Stimulated activated CD4-positive, alpha-beta T cell treated with anti-CD3 and anti-CD28 coated beads, Interleukin-4, amount 100 ng/mL, for 24 hours (primary cell): ENCODE data around the gene CXCR5.

ENCODE experiments used
- DNase-seq: peaks from one replicate; pipeline ENCODE4 v3.0.0-alpha.2; 2020

Gene CXCR5

DNA sequence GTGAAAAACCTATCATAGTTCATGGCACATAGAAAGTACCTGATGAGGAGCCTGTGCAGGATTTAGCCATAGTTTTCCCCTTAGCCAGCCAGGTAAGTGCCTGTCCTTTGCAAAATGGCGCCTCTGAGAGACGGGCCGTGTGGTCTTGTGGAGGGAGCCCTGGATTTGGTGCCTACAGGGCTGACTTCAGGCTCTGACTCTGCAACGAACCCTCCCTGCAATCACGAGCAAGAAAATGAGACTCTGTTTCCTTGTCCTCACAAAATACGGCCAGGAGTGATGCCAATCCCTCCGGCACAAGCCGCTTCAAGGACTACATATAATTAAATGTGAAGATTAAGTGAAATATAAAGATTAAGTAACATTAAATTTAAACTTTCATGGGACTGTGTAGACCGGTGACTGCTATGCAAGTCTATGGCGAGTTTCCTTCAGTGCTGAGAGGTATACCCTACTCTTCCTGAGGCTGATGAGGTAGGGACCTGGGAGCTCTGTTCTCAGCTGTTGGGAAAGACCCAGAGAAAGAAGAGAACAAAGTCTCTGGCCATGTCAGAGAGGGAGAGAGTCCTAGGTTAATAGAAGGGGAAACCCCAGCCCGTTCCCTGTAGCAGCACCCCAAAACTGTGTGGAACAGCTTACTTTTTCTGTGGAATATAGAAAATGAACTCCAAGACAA is 6.1 kb upstream of the CXCR5 start:
- no peak for DNase-seq

DNA sequence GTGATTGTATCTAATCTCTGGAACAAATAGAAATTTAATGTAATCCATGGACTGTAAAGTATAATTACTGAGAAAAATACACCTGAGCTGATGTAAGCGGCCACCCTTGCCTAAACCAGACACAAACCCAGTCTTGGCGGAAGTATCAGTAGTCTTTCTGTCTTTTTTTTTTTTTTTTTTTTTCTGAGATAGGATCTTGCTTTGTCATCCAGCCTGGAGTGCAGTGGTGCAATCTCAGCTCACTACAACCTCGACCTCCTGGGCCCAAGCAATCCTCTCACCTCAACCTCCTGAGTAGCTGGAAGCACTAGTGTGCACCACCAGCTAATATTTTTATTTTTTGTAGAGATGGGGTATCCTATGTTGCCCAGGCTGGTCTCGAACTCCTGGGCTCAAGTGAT is 5.5 kb upstream of the CXCR5 start:
- DNase-seq, result no peak

DNA sequence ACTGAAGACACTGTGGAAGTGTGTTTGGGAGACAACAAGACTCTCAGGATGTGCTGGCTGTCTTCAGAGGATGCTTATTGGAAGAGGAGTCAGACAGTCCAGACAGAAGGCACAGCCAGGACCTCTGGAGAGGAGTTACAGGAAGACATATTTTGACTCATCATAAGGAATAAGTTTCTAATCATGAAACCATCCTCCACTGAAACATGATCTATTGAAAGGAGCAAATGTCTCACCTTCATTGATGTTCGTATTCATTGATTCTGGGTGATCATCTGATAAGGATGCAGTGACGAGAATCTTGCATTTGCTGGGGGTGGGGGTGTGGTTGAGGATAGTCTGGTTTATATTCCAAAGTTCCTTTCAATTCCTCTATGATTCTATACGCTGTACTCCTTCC is 2.5 kb upstream of the CXCR5 start:
- no peak for DNase-seq

DNA sequence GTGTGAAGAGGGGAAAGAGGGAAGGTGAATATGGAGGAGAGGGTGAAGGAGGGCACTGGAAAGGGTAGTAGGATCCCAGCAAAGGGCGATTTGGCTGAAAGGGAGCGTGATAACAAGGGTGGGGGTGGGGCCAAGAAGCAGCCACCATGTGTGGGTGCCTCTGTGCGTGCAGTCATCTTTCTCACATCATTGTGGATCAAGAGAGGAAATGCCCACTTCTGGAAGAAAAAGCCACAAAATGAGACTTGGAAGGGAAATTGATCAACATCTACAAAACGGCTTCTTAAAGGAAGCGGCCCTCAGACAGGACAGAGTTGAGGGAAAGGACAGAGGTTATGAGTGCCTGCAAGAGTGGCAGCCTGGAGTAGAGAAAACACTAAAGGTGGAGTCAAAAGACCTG is 1.2 kb upstream of the CXCR5 start:
- DNase-seq, result peak; percentile 43

DNA sequence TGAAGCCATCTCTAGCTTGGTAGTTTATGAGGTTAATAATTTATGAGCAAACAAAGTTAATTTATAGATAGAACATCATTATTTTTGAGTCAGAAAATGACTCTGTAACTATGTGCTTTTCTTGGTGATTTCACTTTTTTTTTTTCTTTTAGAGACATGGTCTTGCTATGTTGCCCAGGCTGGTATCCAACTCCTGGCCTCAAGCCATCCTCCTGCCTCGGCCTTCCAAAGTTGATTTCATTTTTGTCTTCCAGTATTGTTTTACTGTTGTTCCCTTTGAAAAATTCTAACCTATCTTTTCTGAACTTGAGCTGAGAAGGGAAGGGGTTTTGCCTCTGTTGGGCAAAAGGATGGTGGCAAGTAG is 706 bp upstream of the CXCR5 start:
- DNase-seq, result no peak

DNA sequence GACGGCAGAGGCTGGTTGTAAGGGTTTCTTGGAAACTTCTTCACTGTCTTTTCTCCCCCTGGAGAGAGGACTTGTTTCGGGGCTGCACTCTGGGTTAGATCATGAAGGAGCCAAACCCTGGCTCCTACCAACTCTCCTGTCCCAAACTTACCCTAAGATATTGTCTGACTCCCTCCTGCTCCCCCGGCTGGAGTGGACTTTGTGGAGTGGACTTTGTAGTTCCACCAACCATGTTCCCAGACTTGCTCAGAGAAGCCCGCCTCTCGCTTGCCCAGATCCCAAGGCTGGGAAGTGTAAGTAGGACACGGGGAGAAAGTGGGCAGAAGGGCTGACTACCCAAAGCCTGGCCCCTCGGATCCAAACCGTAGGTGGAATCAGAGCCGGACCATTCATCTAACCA is 1.2 kb downstream of the CXCR5 start:
- no peak for DNase-seq

DNA sequence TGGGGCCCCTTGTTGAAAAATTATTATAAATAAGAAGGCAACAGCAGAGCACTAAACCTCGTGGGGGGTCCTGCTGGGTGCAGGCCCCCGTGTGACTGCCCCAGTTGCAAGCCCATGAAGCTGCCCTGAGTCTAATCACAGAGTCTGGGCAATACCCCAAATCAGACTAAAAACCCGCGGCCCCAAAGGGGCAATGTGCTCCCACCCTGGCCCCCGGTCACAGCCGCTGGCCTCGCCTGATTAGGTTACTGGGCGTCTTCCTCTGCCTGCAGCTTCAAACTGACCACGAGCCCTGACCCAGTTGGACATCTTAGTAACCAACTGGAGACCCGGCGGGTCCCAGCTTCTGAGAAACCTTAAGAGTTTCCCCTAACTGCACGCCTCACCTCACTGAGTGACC is 1.6 kb downstream of the CXCR5 start:
- DNase-seq, result no peak

DNA sequence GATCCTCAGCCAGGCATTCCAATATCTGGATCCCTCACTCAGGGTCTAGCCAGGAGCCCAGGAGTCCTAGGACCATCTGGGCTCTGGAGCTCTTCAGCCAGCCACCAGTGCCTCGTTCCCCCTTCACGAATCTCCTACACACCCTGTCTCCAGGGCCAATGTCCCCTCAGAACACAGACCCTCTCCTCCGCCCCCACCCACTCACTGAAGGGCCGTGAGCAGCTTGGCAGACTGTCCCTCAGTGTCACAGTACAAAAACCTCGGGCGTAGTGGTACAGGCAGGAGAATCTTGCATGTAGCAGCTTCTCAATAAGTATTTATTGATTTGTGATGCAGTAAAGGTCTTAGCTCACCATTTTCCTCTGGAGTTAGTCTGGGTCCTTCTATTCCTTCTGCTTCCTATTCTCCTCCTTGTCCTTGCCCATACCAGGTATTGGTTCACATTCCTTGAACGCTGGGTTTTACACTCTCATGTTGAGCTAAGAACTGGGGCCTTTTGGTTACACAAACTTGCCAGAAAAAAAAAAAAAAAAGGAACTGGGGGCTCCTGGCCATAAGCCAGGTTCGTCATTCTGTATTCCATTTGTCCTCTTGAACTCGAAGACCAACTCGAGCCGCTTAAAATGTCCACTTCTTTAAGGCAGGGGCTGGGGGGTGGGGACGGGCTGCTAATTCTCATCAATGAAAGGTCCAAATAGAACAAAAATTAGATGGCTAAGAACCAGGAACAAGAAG is 2.3 kb downstream of the CXCR5 start:
- no peak for DNase-seq

DNA sequence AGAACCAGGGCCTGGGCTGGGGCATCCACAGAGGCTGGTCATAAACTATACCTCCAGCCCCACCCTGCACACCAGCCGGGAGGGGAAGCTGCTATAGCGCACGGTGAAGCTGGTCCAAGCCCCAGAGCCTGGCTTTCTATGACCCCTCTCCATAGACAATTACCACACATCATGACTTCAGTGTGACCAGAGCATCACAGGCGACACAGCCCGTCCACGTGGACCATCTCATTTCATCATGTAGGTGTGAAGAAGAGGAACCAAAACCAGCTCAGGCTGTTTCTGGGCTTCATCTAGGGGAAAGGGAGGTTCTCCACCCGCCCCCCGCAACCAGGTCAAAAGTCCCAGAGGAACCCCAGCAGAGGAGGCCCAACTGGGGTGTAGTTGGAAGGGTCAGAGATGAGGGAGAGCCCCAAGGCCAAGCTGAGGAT is 3.0 kb downstream of the CXCR5 start:
- no peak for DNase-seq

DNA sequence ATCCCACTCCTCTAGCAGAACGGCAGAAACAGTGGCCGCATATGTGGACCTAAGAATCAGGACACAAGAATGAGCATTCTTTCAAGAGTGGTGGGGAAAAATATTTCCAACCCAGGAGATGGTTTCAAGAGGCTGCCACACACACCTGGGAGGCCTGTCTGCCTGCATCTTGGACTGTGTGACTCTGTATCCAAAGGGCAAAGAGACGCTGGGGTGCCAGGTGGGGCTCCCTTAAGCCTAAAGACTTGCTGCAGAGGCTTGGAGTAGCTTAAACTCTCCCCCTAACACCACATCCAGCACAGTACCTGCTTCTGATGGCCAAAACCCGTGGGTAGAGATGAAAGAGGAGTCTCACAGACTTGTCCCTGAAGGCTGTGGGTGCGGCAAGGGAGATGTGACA is 3.5 kb downstream of the CXCR5 start:
- DNase-seq, result no peak

DNA sequence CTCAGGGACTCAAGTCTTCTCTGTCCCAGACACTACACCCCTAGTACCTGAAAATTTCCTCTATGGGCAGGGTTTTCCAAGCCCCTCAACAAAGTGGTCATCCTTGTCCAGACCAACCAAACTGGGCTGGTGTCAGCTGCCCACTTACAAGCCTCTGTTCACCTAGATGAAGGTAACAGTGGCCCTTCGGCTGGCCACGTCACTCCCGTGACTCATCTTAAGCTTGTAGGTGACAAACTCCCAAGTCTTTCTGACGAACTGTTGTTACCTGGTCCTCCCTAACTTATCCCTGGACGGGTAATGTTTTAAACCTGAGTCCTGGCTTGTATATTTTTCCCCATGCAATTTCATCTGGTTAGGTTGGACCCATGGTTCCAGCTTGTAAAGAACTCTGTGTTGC is 4.7 kb downstream of the CXCR5 start:
- DNase-seq, result no peak

DNA sequence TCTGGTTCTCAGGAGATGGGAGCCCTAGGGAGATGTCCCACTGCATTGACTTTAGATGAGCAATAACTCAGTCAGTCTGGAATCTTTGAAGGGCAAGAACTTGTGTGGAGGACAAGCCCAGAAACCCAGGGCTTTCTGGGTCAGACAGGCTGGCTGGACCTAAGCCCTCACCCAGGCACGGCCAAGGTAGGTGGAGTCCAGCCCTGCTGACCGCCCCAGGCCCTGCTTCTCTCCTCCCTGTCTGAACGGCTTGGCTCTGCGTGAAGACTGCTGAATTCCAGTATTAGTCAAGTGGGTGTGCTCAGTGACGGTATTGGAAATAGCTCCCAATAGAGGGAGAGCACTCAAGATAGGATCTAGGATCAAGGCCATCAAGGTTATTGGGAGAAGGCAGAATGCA is 6.1 kb downstream of the CXCR5 start:
- no peak for DNase-seq

DNA sequence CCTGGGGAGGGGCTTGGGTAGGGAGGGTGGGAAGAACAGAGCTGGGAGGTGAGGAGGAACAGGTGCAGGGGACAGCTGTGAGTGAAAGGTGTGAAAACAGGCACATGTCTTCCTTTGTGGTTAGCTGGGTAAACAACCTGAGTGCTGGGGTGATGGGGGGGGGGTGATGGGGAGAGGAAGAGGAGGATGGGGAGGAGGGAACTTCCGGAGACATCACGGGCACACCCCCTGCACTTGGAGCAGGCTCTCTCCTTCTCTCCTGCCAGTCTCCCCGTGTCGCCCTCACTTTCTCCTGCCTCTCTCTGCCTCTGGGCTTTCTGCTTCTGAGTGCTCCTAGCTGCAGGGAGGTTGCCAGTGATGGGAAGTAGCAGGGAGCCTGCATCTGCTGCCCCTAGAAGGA is 8.8 kb downstream of the CXCR5 start:
- DNase-seq, result peak; percentile 39

DNA sequence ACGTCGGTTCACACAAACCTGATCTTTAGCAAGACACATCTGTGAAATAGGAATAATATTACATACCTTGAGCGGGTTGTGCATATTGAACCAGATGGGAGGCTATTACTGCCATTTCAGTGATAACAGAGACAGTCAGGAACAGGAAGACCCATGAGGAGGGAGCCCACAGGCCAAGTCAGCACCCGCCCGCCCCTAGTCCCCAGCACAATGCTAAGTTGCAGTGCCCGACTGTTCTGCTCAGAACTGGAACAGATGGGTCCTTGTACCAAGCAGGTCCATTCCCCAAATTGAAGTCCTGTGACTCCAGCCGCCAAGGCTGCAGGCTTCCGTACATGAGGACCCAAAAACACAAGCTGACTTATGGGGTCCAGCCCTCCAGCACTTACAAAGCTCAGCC is 9.3 kb downstream of the CXCR5 start:
- no peak for DNase-seq

DNA sequence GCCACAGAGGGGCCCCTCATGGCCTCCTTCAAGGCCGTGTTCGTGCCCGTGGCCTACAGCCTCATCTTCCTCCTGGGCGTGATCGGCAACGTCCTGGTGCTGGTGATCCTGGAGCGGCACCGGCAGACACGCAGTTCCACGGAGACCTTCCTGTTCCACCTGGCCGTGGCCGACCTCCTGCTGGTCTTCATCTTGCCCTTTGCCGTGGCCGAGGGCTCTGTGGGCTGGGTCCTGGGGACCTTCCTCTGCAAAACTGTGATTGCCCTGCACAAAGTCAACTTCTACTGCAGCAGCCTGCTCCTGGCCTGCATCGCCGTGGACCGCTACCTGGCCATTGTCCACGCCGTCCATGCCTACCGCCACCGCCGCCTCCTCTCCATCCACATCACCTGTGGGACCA is 10.0 kb downstream of the CXCR5 start:
- DNase-seq, result no peak

DNA sequence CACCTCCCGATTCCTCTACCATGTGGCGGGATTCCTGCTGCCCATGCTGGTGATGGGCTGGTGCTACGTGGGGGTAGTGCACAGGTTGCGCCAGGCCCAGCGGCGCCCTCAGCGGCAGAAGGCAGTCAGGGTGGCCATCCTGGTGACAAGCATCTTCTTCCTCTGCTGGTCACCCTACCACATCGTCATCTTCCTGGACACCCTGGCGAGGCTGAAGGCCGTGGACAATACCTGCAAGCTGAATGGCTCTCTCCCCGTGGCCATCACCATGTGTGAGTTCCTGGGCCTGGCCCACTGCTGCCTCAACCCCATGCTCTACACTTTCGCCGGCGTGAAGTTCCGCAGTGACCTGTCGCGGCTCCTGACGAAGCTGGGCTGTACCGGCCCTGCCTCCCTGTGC is 10.5 kb downstream of the CXCR5 start:
- DNase-seq, result no peak

DNA sequence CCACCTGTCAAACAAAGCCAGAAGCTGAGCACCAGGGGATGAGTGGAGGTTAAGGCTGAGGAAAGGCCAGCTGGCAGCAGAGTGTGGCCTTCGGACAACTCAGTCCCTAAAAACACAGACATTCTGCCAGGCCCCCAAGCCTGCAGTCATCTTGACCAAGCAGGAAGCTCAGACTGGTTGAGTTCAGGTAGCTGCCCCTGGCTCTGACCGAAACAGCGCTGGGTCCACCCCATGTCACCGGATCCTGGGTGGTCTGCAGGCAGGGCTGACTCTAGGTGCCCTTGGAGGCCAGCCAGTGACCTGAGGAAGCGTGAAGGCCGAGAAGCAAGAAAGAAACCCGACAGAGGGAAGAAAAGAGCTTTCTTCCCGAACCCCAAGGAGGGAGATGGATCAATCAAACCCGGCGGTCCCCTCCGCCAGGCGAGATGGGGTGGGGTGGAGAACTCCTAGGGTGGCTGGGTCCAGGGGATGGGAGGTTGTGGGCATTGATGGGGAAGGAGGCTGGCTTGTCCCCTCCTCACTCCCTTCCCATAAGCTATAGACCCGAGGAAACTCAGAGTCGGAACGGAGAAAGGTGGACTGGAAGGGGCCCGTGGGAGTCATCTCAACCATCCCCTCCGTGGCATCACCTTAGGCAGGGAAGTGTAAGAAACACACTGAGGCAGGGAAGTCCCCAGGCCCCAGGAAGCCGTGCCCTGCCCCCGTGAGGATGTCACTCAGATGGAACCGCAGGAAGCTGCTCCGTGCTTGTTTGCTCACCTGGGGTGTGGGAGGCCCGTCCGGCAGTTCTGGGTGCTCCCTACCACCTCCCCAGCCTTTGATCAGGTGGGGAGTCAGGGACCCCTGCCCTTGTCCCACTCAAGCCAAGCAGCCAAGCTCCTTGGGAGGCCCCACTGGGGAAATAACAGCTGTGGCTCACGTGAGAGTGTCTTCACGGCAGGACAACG is 11.7 kb downstream of the CXCR5 start:
- DNase-seq, result peak; percentile 70

DNA sequence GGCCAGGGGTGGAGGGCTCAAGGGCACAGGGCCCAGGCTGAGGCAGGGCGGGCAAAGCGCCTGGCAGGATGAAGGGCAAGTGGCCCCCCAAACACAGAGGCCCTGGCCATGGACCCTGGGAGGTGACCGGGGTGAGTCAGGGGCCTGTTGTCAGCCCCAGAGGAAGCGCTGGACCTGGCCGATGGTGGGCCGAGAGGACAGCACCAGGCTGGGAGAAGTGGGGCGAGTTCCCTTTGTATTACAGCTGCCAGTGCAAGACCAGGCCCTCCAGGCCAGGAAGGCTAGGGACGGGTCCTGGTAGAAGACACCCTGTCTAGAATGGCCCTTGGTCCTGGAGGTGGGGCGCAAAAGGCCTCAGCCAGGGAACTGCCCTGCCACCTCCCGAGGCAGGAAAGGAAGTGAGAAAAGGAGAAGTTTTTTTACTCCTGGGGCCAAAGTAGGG is 12.8 kb downstream of the CXCR5 start:
- DNase-seq, result no peak

DNA sequence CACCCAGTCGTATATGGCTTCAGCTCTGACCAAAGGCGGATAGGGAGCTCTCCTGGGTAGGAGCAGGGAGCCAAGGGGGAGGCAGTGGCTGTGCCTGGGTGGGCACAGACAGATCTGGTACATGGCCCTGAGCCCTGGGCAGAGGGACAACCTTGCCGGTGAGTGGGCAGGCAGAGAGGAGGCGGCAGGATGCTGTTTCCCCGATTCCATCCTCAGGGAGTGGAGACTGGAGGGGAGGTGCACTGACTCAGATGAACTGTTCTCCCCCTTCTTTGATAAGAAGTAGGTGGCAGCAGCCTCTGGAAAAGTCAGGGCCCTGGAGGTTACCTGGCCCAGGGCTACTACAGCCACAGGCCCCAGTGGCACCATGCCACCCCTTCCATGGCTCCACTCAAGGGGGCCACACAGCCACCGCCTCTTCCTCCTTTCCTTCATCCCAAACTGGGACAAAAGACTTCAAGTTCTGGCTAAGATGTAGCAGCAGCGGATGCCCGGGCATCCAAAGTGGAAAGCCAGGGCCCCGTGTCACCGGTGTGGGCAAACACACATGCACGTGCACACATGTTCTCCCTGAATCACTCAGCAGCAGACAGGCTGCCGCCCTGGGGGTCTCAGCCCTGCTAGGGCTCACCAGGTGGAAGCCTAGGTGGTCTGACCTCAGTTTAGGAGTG is 13.4 kb downstream of the CXCR5 start:
- DNase-seq, result no peak

DNA sequence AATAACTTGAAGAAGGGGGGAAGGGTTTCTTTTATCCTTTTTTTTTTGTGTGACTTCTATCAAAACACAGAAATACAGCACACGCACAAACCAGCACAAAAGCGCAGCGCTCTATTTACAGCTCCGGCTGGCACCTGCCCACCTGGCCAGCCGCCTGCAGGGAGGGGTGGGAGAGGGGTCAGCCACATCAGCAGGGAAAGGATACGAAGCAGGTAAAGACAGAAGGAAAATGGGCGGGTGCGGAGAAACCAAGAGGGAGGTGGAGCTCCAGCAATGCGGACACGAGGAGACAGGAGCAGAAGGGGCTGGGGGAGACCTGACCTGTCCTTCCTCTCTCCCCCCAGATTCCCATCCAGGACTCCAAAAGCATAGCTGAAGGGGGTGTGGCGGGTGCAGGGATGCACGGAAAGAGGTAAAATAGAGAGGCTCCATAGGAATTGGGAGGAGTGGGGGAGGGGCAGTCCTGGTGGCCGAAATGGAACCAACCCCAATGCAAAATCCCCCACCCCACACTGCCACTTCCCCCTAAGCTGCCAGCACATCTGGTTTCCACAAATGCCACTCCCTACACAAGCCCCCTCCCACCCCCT is 14.1 kb downstream of the CXCR5 start:
- DNase-seq, result no peak

DNA sequence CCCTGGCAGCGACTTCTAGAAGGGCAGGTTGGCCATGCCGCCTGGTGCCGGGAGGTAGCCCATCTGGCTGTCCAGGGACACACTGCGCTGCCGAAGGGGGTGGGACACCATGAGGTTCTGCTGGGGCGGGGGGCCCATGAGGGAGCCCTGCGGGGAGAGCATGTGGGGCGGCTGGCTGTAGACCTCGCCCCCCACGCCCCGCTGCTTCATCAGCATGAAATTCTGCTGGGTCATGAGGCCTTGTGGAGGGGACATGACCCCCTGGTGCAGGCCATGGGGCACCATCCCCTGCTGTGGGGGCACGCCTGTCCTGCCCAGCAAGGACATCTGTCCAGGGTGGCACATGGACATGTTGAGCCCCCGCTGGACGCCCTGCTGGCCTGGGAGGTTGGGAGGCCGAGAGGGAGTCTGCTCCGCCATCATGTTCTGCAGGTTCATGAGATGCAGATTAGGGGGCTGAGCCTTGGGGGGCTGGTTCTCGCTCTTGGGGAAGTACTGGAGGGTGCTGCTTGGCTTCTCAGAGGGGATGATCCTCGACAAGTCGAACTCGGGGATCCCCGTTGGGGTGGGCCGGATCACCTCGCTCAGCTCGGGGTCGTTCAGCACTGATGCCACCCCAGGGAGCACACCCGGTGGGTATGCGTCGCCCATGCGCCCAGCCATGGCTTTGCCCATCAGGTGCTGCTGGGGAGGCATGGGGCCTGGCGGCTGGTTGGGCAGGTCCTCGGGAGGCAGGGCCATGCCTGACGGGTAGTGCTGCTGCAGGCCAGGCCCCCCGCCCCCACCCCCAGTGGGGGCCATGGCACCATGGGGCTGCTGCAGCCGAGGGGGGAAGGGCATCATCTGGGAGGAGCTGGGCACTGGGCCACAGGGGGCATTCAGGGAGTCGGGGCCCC is 15.0 kb downstream of the CXCR5 start:
- no peak for DNase-seq

DNA sequence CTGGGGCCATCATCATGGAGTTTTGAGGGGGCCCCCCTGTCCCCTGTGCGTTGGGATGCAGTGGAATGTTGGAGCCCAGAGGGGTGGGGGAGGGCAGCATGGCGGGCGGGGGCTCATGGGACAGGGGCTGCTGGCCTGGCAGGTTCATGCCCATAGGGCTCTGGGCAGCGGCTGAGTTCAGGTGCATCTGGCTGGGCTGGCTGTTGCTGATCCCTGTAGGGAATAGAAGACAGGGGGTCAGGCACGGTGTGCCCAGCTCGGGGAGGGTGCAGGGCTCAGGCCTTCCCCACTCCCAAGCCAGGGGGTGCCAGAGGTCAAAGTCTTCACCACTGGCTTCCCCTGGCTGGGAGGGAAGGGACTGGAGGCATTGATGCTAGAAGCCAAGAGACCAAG is 15.6 kb downstream of the CXCR5 start:
- no peak for DNase-seq
